DOHH2 (cell line): ENCODE data around the gene PLK1.
A peak's percentile ranks its signal among the peaks of the same experiment; 100 is the strongest.

Source experiments
- H3F3A ChIP-seq: fragments of 200-600 bp; sonication (generic), shearing (Covaris generic); 2 replicates; pipeline ENCODE4 v1.6.0; 2016; ENCODE audit warnings: antibody characterized with exemption, mild to moderate bottlenecking; ENCODE audit not compliant: control insufficient read depth, insufficient read depth
- H3K27ac ChIP-seq: fragments of 200-600 bp; sonication (generic); 2 replicates; pipeline ENCODE4 v1.5.1; 2014; ENCODE audit warnings: low read depth, mild to moderate bottlenecking, low read length, moderate library complexity
- H3K27me3 ChIP-seq: fragments of 200-600 bp; sonication (generic); 2 replicates; pipeline ENCODE4 v1.6.1; 2014; ENCODE audit warnings: mild to moderate bottlenecking, low read length, mixed read lengths; ENCODE audit not compliant: control insufficient read depth
- H3K36me3 ChIP-seq: fragments of 200-600 bp; sonication (generic); 2 replicates; pipeline ENCODE4 v1.6.1; 2014; ENCODE audit warnings: mild to moderate bottlenecking, low read length, moderate library complexity, mixed read lengths; ENCODE audit not compliant: control insufficient read depth
- H3K4me1 ChIP-seq: fragments of 200-600 bp; sonication (generic); 2 replicates; pipeline ENCODE4 v1.6.1; 2014; ENCODE audit warnings: mild to moderate bottlenecking, low read length, mixed read lengths; ENCODE audit not compliant: control insufficient read depth
- H3K4me2 ChIP-seq: fragments of 200-600 bp; sonication (generic); 2 replicates; pipeline ENCODE4 v1.6.0; 2014; ENCODE audit warnings: mild to moderate bottlenecking, low read length, moderate library complexity
- H3K4me3 ChIP-seq: fragments of 200-600 bp; sonication (generic); 2 replicates; pipeline ENCODE4 v1.5.1; 2014; ENCODE audit warnings: mild to moderate bottlenecking, low read length, mixed read lengths
- H3K79me2 ChIP-seq: fragments of 200-600 bp; sonication (generic); 2 replicates; pipeline ENCODE4 v1.6.1; 2014; ENCODE audit warnings: mild to moderate bottlenecking, low read length, mixed read lengths; ENCODE audit not compliant: control insufficient read depth
- H3K9me2 ChIP-seq: fragments of 200-600 bp; sonication (generic); replicated peaks from 2 replicates; pipeline ENCODE4 v1.6.1; 2014; ENCODE audit warnings: mild to moderate bottlenecking, low read length, mixed read lengths; ENCODE audit not compliant: control insufficient read depth
- H3K9me3 ChIP-seq: fragments of 200-600 bp; sonication (generic); 2 replicates; pipeline ENCODE4 v1.6.1; 2014; ENCODE audit warnings: antibody characterized with exemption, low read length, mixed read lengths; ENCODE audit not compliant: control insufficient read depth, insufficient read depth
- H4K20me1 ChIP-seq: fragments of 200-600 bp; sonication (generic); 2 replicates; pipeline ENCODE4 v1.6.0; 2014; ENCODE audit warnings: low read depth, mild to moderate bottlenecking, antibody characterized with exemption, low read length, moderate library complexity; ENCODE audit not compliant: control insufficient read depth, insufficient read depth
- CTCF ChIP-seq: fragments of 200-600 bp; sonication (generic); IDR thresholded peaks from one replicate; pipeline ENCODE4 v1.5.1; 2014; ENCODE audit warnings: antibody characterized with exemption, mild to moderate bottlenecking, low read depth, low read length; ENCODE audit not compliant: poor library complexity, severe bottlenecking
- EZH2phosphoT487 ChIP-seq: fragments of 200-600 bp; sonication (generic); IDR thresholded peaks from 2 replicates; pipeline ENCODE4 v1.6.1; 2017; ENCODE audit warnings: borderline replicate concordance, mild to moderate bottlenecking, antibody characterized with exemption, low read length, moderate library complexity, mixed read lengths

Gene PLK1

DNA sequence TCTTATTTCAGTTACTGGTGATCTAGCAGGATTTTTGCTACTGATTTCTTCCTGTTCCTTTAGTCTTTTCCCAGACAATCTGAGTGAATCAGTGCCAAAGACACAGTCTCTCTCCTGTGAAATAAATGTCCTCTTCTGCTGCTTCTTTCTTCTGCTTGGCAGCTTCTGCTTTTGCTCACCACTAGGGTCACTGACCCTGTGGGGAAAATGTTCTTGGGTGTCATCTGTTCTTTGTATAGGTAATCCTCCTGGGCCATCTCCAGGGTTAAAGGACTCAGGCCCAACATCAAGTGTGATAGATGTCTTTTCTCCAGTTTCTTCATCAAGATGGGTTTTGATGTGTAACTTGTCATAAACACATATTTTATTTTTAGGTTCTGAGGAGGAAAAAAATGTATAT is 42.7 kb upstream of the PLK1 start:
- peaks cover 53% of the 10 kb centered on the region for H3K79me2 ChIP-seq
- no peaks in the 10 kb centered on the region for H3K9me2 ChIP-seq
- H3K4me1 ChIP-seq, result peaks cover 9% of the 10 kb centered on the region
- no peaks in the 10 kb centered on the region for H3K9me3 ChIP-seq
- no peak overlapping the region for H3K4me3 ChIP-seq
- H3K27ac ChIP-seq, result no peak overlapping the region
- peaks cover 52% of the 10 kb centered on the region for H3K36me3 ChIP-seq
- 0 out of 2 replicates have a peak, but pooled peaks cover 3% of the 10 kb centered on the region for H4K20me1 ChIP-seq
- H3K27me3 ChIP-seq, result no peaks in the 10 kb centered on the region
- no peaks in the 10 kb centered on the region; the same call in 1 of the 2 replicates for H3F3A ChIP-seq
- no peak overlapping the region for H3K4me2 ChIP-seq
- TF ChIP-seq EZH2phosphoT487, result no peak
- no peak for TF ChIP-seq CTCF

DNA sequence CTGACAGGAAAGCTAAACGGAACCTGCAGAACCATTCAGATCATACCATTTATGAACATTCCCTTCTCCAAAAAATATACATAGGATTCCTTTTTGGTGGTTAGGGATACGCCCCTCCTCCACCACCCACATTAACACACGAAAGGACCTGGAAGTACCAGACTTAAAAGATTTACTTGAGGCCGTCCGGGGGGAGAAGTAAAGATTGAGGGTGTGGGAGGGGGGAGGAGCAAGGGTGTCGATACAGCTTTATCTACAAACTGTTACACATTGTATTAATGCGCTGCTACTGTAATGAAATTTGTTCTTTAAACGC is 38.1 kb upstream of the PLK1 start:
- Histone ChIP-seq H3K27ac (peak overlapping the region; percentile 62), H3K36me3 (peaks cover 47% of the 10 kb centered on the region)

GRCh38 chr16:23640931-23641765 is 37.5 kb upstream of the PLK1 start, which contains the start of the genes DCTN5 and PALB2:
Gene DCTN5 (plus strand): TSS chr16:23641466. CDS start chr16:23641543, 77 bp downstream.
Gene PALB2 (minus strand): TSS chr16:23641310. CDS start chr16:23641157, 153 bp downstream.
- H4K20me1 ChIP-seq, result no peaks in the 10 kb centered on the region
- TF ChIP-seq EZH2phosphoT487 (no peak), CTCF (no peak)
- H3K4me1 ChIP-seq, result peaks cover 17% of the 10 kb centered on the region
- peaks cover 47% of the 10 kb centered on the region for H3K36me3 ChIP-seq
- no peaks in the 10 kb centered on the region for H3K9me2 ChIP-seq
- H3K27ac ChIP-seq, result peak within 1 kb of the TSS; percentile 62
- no peaks in the 10 kb centered on the region for H3K9me3 ChIP-seq
- peaks cover 60% of the 10 kb centered on the region for H3K79me2 ChIP-seq
- H3K27me3 ChIP-seq, result no peaks in the 10 kb centered on the region
- H3F3A ChIP-seq, result 0 out of 2 replicates have a peak, but pooled peaks cover 3% of the 10 kb centered on the region
- peak within 1 kb of the TSS; percentile 91 for H3K4me2 ChIP-seq
- peak within 1 kb of the TSS; percentile 99 for H3K4me3 ChIP-seq

More for the DNA sequence above, 38.1 kb upstream of the PLK1 start:
- Histone ChIP-seq H3K79me2 (peaks cover 54% of the 10 kb centered on the region), H3K9me3 (no peaks in the 10 kb centered on the region), H3K9me2 (no peaks in the 10 kb centered on the region), H3K4me2 (peak overlapping the region; percentile 91), H4K20me1 (no peaks in the 10 kb centered on the region), H3F3A (0 out of 2 replicates have a peak, but pooled peaks cover 3% of the 10 kb centered on the region), H3K4me1 (peaks cover 17% of the 10 kb centered on the region), H3K4me3 (peak overlapping the region; percentile 99), H3K27me3 (no peaks in the 10 kb centered on the region)
- no peak for TF ChIP-seq EZH2phosphoT487
- TF ChIP-seq CTCF, result no peak
